ENCODE measurements around the gene BBS9.
"Not testable (repeated sequence)": the region's sequence is repeated elsewhere in the genome, so short reads cannot be mapped to it uniquely, and the experiment has no call there.

Gene BBS9

DNA sequence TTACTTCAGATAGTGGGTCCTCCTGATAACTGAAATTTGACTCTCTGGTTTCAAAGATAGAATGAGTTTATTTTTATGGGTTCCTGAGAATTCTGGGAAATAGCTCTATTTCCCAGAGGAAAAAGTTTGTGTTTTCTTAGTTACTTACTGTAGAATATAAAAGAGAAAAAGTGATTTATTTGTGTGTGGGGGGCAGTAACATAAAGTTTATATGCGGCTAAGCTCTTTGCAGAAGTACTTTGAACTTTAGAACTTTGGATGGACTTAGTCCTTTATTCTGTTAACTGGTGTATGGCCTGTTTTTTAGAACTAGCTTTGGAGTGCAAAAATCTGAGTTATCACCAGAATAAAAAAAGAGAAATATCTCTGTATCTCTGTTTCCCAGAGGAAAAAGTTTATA, 157.1 kb downstream of the BBS9 start:
- no peak for DNase-seq (ENCODE audit: low read depth)
- H3K36me3 ChIP-seq (ENCODE audit: control insufficient read depth, insufficient read depth, low read length, severe bottlenecking): peaks cover 3% of the 10 kb centered on the region
- no peak overlapping the region for H3K9ac ChIP-seq (ENCODE audit: low read length)
- H3K4me1 ChIP-seq (ENCODE audit: control insufficient read depth, insufficient read depth, low read length): no peaks in the 10 kb centered on the region
- H3K9me3 ChIP-seq (ENCODE audit: control insufficient read depth, low read length): peaks cover 26% of the 10 kb centered on the region
- H3K4me3 ChIP-seq (ENCODE audit: low read length): no peak overlapping the region
- no peaks in the 10 kb centered on the region for H3K27me3 ChIP-seq (replicated peaks; ENCODE audit: control insufficient read depth, insufficient read depth, low read length)

DNA sequence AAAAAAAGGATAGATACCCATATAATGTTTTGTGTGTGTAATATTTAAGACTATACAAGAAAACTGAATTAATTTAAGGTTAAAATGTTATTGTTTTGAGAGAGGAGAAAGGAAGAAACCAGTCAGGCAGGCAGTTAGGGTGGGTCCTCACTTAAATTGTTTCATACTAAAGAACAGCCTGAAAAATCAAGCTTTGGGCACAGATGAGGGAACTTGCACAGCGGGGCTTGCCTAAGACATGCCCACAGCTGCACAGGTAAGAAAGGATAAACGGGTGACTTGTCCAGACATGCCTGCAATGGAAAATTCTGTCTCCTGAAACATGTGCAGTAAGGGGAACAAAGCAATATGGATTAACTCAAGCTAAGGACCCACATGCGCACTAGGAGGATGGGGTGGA, 158.4 kb downstream of the BBS9 start:
- Histone ChIP-seq H3K27me3 (replicated peaks; ENCODE audit: control insufficient read depth, insufficient read depth, low read length) (no peaks in the 10 kb centered on the region), H3K9ac (ENCODE audit: low read length) (no peak overlapping the region), H3K9me3 (ENCODE audit: control insufficient read depth, low read length) (peaks cover 26% of the 10 kb centered on the region), H3K4me3 (ENCODE audit: low read length) (no peak overlapping the region), H3K4me1 (ENCODE audit: control insufficient read depth, insufficient read depth, low read length) (no peaks in the 10 kb centered on the region), H3K36me3 (ENCODE audit: control insufficient read depth, insufficient read depth, low read length, severe bottlenecking) (peaks cover 3% of the 10 kb centered on the region)
- DNase-seq (ENCODE audit: low read depth): no peak

DNA sequence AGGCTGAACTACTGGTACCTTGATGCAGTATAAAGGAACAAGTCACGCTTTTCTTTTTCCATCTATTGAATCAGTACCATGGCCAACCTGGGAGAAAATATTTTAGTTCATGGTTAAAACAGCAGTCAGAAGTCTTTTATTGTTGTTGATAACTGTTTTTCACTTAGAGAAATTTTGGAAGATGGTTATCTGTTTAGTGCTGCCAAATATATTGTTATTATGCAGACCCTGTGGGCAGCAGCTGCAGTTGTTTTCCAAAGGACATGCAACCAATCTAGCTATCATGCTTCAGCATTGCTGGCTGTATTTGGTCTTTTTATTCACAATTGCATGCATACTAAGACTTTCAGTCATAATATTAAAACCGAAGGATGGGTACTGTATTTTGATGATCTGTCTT, 169.5 kb downstream of the BBS9 start:
- no peak overlapping the region for H3K4me3 ChIP-seq (ENCODE audit: low read length)
- H3K9me3 ChIP-seq (ENCODE audit: control insufficient read depth, low read length): peaks cover 24% of the 10 kb centered on the region
- H3K9ac ChIP-seq (ENCODE audit: low read length): no peak overlapping the region
- DNase-seq (ENCODE audit: low read depth): no peak
- H3K36me3 ChIP-seq (ENCODE audit: control insufficient read depth, insufficient read depth, low read length, severe bottlenecking): no peaks in the 10 kb centered on the region
- H3K27me3 ChIP-seq (replicated peaks; ENCODE audit: control insufficient read depth, insufficient read depth, low read length): no peaks in the 10 kb centered on the region
- no peaks in the 10 kb centered on the region for H3K4me1 ChIP-seq (ENCODE audit: control insufficient read depth, insufficient read depth, low read length)

DNA sequence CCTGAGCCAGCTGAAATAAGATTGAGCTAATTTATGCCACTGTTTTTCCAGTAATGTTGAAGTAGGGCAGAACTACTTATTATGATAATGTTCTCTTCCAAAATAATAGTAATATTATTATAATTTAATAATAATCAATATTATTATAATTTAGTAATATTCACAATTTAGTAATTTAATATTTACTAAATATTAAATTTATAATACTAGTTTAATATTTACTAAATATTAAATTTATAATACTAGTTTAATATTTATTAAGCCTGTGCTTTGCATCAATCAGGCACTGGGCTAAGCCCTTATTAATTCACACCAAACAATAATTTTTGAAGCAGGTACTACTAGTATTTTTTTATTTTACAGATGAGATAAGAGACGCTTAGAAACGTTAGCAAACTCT, 170.1 kb downstream of the BBS9 start:
- Histone ChIP-seq H3K4me1 (ENCODE audit: control insufficient read depth, insufficient read depth, low read length) (no peaks in the 10 kb centered on the region), H3K27me3 (replicated peaks; ENCODE audit: control insufficient read depth, insufficient read depth, low read length) (no peaks in the 10 kb centered on the region), H3K4me3 (ENCODE audit: low read length) (no peak overlapping the region), H3K9ac (ENCODE audit: low read length) (no peak overlapping the region), H3K36me3 (ENCODE audit: control insufficient read depth, insufficient read depth, low read length, severe bottlenecking) (no peaks in the 10 kb centered on the region), H3K9me3 (ENCODE audit: control insufficient read depth, low read length) (peaks cover 24% of the 10 kb centered on the region)
- no peak for DNase-seq (ENCODE audit: low read depth)

DNA sequence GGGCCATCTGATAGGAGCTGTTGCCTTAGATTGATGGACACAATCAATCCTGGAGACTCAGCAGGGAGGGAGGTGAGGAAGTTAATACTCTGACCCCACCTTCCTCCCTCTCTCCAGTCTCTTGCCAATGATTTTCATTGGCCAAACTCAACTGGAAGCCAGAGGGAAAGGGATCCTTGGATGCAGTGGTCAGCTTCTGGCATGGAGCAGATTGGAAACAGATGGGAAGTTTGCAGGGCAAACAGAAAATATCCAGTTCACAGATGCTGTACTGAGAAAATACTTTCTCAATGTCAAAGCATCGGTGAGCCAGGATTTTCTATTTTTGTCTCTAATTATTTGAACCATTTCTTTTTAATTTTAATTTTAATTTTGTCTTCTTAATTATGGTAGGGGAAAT, 170.8 kb downstream of the BBS9 start:
- no peaks in the 10 kb centered on the region for H3K27me3 ChIP-seq (replicated peaks; ENCODE audit: control insufficient read depth, insufficient read depth, low read length)
- H3K9ac ChIP-seq (ENCODE audit: low read length): no peak overlapping the region
- H3K9me3 ChIP-seq (ENCODE audit: control insufficient read depth, low read length): peaks cover 24% of the 10 kb centered on the region
- no peaks in the 10 kb centered on the region for H3K4me1 ChIP-seq (ENCODE audit: control insufficient read depth, insufficient read depth, low read length)
- H3K36me3 ChIP-seq (ENCODE audit: control insufficient read depth, insufficient read depth, low read length, severe bottlenecking): no peaks in the 10 kb centered on the region
- peak overlapping the region; percentile 19 for H3K4me3 ChIP-seq (ENCODE audit: low read length)
- DNase-seq (ENCODE audit: low read depth): no peak

DNA sequence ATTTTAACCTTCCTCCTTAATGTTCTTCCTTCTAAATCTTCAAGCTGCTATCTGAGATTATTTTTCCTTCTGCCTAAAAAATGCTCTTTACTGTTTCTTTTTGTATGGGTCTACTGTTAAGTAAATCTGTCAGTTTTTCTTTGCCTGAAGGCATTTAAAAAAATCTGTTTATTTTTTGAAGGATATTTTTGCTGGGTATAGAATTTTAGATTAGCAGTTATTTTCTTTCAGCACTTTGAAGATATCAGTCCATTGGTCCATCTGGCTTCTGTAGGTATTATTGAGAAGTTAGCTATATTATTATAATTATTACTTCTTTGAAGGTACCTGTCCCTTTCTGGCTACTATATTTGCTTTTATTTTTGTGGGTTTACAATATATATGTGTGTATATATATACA, 171.4 kb downstream of the BBS9 start:
- Histone ChIP-seq H3K36me3 (ENCODE audit: control insufficient read depth, insufficient read depth, low read length, severe bottlenecking) (no peaks in the 10 kb centered on the region), H3K27me3 (replicated peaks; ENCODE audit: control insufficient read depth, insufficient read depth, low read length) (no peaks in the 10 kb centered on the region), H3K4me3 (ENCODE audit: low read length) (no peak overlapping the region), H3K9me3 (ENCODE audit: control insufficient read depth, low read length) (peaks cover 24% of the 10 kb centered on the region), H3K9ac (ENCODE audit: low read length) (no peak overlapping the region), H3K4me1 (ENCODE audit: control insufficient read depth, insufficient read depth, low read length) (no peaks in the 10 kb centered on the region)
- no peak for DNase-seq (ENCODE audit: low read depth)

DNA sequence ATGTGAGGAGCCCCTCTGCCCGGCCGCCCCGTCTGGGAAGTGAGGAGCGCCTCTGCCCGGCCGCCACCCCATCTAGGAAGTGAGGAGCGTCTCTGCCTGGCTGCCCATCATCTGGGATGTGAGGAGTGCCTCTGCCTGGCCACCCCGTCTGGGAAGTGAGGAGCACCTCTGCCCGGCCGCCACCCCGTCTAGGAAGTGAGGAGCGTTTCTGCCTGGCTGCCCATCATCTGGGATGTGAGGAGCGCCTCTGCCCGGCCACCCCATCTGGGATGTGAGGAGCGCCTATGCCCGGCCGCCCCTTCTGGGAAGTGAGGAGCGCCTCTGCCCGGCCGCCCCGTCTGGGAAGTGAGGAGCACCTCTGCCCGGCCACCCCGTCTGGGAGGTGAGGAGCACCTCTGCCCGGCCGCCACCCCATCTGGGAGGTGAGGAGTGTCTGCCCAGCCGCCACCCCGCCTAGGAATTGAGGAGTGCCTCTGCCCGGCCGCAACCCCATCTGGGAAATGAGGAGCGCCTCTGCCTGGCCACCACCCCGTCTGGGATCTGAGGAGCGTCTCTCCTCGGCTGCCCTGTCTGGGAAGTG, 174.7 kb downstream of the BBS9 start:
- DNase-seq (ENCODE audit: low read depth); H3K4me1 ChIP-seq (ENCODE audit: control insufficient read depth, insufficient read depth, low read length); H3K4me3 ChIP-seq (ENCODE audit: low read length); H3K36me3 ChIP-seq (ENCODE audit: control insufficient read depth, insufficient read depth, low read length, severe bottlenecking); H3K27me3 ChIP-seq (replicated peaks; ENCODE audit: control insufficient read depth, insufficient read depth, low read length); H3K9ac ChIP-seq (ENCODE audit: low read length): not testable (repeated sequence)
- H3K9me3 ChIP-seq (ENCODE audit: control insufficient read depth, low read length): peaks cover 24% of the 10 kb centered on the region

DNA sequence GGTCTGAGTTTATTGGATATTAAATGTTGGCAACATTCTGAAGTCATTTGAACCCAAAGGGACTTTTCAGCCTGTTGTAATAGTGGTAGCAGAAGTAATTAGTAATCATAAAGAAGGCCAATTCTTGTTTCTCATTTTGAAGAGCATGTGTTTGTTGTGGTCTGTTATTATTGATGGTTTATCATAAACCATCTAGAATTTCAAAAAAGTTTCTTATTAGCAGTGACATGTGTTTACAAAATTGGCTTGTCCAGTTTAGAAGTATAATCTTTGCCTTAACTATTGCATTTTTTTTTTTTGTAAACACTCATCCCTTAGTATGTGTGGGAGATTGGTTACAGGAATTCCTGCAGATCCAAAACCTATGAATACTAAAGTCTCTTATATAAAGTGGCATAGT, 177.8 kb downstream of the BBS9 start:
- H3K9ac ChIP-seq (ENCODE audit: low read length): no peak overlapping the region
- H3K9me3 ChIP-seq (ENCODE audit: control insufficient read depth, low read length): peaks cover under 1% of the 10 kb centered on the region
- no peaks in the 10 kb centered on the region for H3K27me3 ChIP-seq (replicated peaks; ENCODE audit: control insufficient read depth, insufficient read depth, low read length)
- H3K36me3 ChIP-seq (ENCODE audit: control insufficient read depth, insufficient read depth, low read length, severe bottlenecking): no peaks in the 10 kb centered on the region
- H3K4me3 ChIP-seq (ENCODE audit: low read length): no peak overlapping the region
- H3K4me1 ChIP-seq (ENCODE audit: control insufficient read depth, insufficient read depth, low read length): peaks cover 5% of the 10 kb centered on the region
- no peak for DNase-seq (ENCODE audit: low read depth)

DNA sequence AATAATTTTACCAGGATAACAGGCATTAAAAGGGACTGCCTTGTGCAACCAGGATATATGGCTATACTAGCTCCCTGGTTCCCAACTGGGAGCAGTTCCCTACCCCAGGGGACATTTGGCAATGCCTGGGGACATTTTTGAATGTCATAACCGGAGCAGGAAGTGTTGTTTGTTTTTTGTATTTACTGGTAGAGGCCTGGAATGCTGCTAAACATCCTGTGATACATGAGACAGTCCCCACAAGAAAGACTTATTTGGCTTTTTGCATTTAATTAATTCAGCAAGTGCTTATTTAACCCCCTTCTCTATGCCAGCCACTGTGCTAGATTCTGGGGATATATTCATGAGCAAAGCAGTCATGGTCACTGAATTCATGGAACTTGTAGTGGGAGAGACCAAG, 181.2 kb downstream of the BBS9 start:
- H3K9me3 ChIP-seq (ENCODE audit: control insufficient read depth, low read length): no peaks in the 10 kb centered on the region
- H3K36me3 ChIP-seq (ENCODE audit: control insufficient read depth, insufficient read depth, low read length, severe bottlenecking): no peaks in the 10 kb centered on the region
- peaks cover 5% of the 10 kb centered on the region for H3K4me1 ChIP-seq (ENCODE audit: control insufficient read depth, insufficient read depth, low read length)
- no peak overlapping the region for H3K4me3 ChIP-seq (ENCODE audit: low read length)
- no peak for DNase-seq (ENCODE audit: low read depth)
- H3K9ac ChIP-seq (ENCODE audit: low read length): no peak overlapping the region
- H3K27me3 ChIP-seq (replicated peaks; ENCODE audit: control insufficient read depth, insufficient read depth, low read length): no peaks in the 10 kb centered on the region

DNA sequence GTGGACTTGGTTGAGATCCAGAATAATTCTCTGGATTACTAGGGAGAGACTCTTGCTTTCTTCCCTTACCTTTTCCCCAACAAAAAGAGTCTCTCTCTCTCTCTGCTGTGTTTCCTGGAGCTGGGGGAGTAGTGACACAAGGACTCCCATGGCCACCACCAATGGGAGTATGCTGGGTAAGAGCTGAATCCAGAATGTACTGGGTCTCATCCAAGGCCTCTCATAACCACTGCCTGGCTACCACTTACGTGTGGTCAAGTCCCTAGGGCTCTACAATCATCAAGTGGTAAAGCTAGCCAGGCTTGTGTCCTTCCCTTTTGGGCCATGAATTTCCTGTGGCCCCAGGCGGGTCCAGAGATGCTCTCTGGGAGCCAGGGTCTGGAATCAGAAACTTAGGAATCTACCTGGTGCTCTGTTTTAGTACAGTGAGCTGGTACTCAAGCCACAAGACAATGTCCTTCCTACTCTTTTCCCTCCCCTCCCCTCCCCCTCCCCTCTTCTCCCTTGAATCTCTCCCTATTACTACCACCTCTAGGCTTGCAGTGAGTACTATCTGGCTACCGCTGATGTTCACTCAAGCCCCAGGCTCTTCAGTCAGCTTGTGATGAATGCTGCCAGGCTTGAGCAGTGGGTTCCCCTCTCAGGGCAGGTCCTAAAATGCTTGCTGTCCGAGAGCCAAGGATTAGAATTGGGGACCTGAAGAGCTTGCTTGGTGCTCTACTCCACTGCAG, 196.6 kb downstream of the BBS9 start:
- Histone ChIP-seq H3K4me1 (ENCODE audit: control insufficient read depth, insufficient read depth, low read length) (no peaks in the 10 kb centered on the region), H3K27me3 (replicated peaks; ENCODE audit: control insufficient read depth, insufficient read depth, low read length) (no peaks in the 10 kb centered on the region), H3K9me3 (ENCODE audit: control insufficient read depth, low read length) (peaks cover 5% of the 10 kb centered on the region), H3K4me3 (ENCODE audit: low read length) (no peak overlapping the region), H3K36me3 (ENCODE audit: control insufficient read depth, insufficient read depth, low read length, severe bottlenecking) (no peaks in the 10 kb centered on the region), H3K9ac (ENCODE audit: low read length) (no peak overlapping the region)
- no peak for DNase-seq (ENCODE audit: low read depth)

DNA sequence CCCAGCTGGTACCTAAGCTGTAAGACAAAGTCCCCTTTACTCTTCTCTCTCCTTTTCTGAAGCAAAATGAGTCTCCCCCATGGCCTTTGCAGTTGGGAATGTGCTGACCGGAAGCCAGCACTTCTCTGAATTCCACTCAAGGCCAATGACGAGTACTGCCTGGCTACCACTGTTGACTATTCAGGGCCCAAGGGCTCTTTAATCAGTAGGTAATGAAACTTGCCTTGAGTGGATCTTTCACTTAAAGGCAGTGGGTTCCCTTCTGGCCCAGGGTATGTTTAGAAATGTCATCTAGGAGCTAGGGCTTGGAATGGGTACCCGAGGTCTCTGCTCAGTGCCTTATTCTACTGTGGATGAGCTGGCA, 197.1 kb downstream of the BBS9 start:
- Histone ChIP-seq H3K9ac (ENCODE audit: low read length) (no peak overlapping the region), H3K36me3 (ENCODE audit: control insufficient read depth, insufficient read depth, low read length, severe bottlenecking) (no peaks in the 10 kb centered on the region), H3K9me3 (ENCODE audit: control insufficient read depth, low read length) (peaks cover 5% of the 10 kb centered on the region), H3K27me3 (replicated peaks; ENCODE audit: control insufficient read depth, insufficient read depth, low read length) (no peaks in the 10 kb centered on the region), H3K4me3 (ENCODE audit: low read length) (no peak overlapping the region), H3K4me1 (ENCODE audit: control insufficient read depth, insufficient read depth, low read length) (no peaks in the 10 kb centered on the region)
- DNase-seq (ENCODE audit: low read depth): no peak

DNA sequence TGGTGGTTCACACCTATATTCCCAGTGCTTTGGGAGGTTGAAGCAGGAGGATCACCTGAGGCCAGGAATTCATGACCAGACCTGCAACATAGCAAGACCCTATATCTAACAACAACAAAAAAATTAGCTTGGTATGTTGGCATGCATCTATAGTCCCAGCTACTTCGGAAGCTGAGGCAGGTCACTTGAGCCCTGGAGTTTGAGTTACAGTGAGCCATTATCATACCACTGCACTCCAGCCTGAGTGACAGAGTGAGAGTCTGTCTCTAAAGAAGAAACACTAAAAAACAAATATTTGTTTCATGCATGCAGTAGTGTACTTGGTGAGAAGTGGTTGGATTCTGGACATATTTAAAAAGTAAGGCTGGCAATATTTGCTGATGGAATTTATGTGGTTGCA, 198.1 kb downstream of the BBS9 start:
- no peak overlapping the region for H3K4me3 ChIP-seq (ENCODE audit: low read length)

More for the DNA sequence above, 198.1 kb downstream of the BBS9 start:
- Histone ChIP-seq H3K27me3 (replicated peaks; ENCODE audit: control insufficient read depth, insufficient read depth, low read length) (no peaks in the 10 kb centered on the region), H3K36me3 (ENCODE audit: control insufficient read depth, insufficient read depth, low read length, severe bottlenecking) (no peaks in the 10 kb centered on the region), H3K9me3 (ENCODE audit: control insufficient read depth, low read length) (peaks cover 5% of the 10 kb centered on the region), H3K9ac (ENCODE audit: low read length) (no peak overlapping the region), H3K4me1 (ENCODE audit: control insufficient read depth, insufficient read depth, low read length) (no peaks in the 10 kb centered on the region)
- DNase-seq (ENCODE audit: low read depth): no peak
